HUES6 (cell line): Measurements from ENCODE around the gene DNAJB12.
A peak's percentile ranks its signal among the peaks of the same experiment; 100 is the strongest.

Experiments used
- H3K27ac ChIP-seq: 2 replicates; pipeline ENCODE4 v1.7.0; 2013; ENCODE audit warnings: low read depth, mild to moderate bottlenecking, low read length, inconsistent platforms
- H3K27me3 ChIP-seq: 2 replicates; pipeline ENCODE4 v1.6.1; 2013; ENCODE audit warnings: low read length; ENCODE audit not compliant: control insufficient read depth, insufficient read depth
- H3K36me3 ChIP-seq: 2 replicates; pipeline ENCODE4 v1.6.1; 2013; ENCODE audit warnings: low read length; ENCODE audit not compliant: control insufficient read depth, insufficient read depth
- H3K4me1 ChIP-seq: 2 replicates; pipeline ENCODE4 v1.6.1; 2013; ENCODE audit warnings: low read length; ENCODE audit not compliant: control insufficient read depth, insufficient read depth
- H3K4me3 ChIP-seq: 2 replicates; pipeline ENCODE4 v1.5.1; 2013; ENCODE audit warnings: low read depth, low read length
- H3K9ac ChIP-seq: one replicate; pipeline ENCODE4 v1.6.1; 2013; ENCODE audit warnings: mild to moderate bottlenecking, low read length
- H3K9me3 ChIP-seq: 2 replicates; pipeline ENCODE4 v1.6.1; 2013; ENCODE audit warnings: low read depth, low read length; ENCODE audit not compliant: control insufficient read depth, insufficient read depth

DNAJB12 gene

GRCh38 chr10:72379062-72379461, 24.3 kb upstream of the DNAJB12 start:
- H3K9ac ChIP-seq: no peak overlapping the region
- H3K27ac ChIP-seq: no peak overlapping the region
- H3K4me3 ChIP-seq: no peak overlapping the region
- no peaks in the 10 kb centered on the region for H3K9me3 ChIP-seq
- no peaks in the 10 kb centered on the region for H3K36me3 ChIP-seq
- H3K4me1 ChIP-seq: peaks cover 6% of the 10 kb centered on the region
- H3K27me3 ChIP-seq: no peaks in the 10 kb centered on the region

GRCh38 chr10:72375585-72375984, 20.9 kb upstream of the DNAJB12 start:
- no peaks in the 10 kb centered on the region for H3K4me1 ChIP-seq
- H3K4me3 ChIP-seq: no peak overlapping the region
- no peak overlapping the region for H3K9ac ChIP-seq
- H3K27me3 ChIP-seq: no peaks in the 10 kb centered on the region
- H3K9me3 ChIP-seq: no peaks in the 10 kb centered on the region
- no peaks in the 10 kb centered on the region for H3K36me3 ChIP-seq
- no peak overlapping the region for H3K27ac ChIP-seq

GRCh38 chr10:72375173-72375572, 20.5 kb upstream of the DNAJB12 start:
- no peaks in the 10 kb centered on the region for H3K9me3 ChIP-seq
- H3K4me3 ChIP-seq: no peak overlapping the region
- no peak overlapping the region for H3K9ac ChIP-seq
- no peaks in the 10 kb centered on the region for H3K4me1 ChIP-seq
- no peaks in the 10 kb centered on the region for H3K27me3 ChIP-seq
- no peaks in the 10 kb centered on the region for H3K36me3 ChIP-seq
- no peak overlapping the region for H3K27ac ChIP-seq

GRCh38 chr10:72370201-72370722, 15.5 kb upstream of the DNAJB12 start:
- Histone ChIP-seq H3K9me3 (no peaks in the 10 kb centered on the region), H3K27me3 (no peaks in the 10 kb centered on the region), H3K4me1 (no peaks in the 10 kb centered on the region), H3K9ac (no peak overlapping the region), H3K4me3 (no peak overlapping the region), H3K36me3 (peaks cover 13% of the 10 kb centered on the region), H3K27ac (no peak overlapping the region)

- Histone ChIP-seq H3K9me3 (no peaks in the 10 kb centered on the region), H3K4me3 (no peak overlapping the region), H3K4me1 (peaks cover 5% of the 10 kb centered on the region; the same call in 1 of the 2 replicates), H3K27me3 (no peaks in the 10 kb centered on the region), H3K36me3 (peaks cover 13% of the 10 kb centered on the region), H3K9ac (no peak overlapping the region), H3K27ac (no peak overlapping the region)
These were observed 12.7 kb upstream of the DNAJB12 start for GRCh38 chr10:72367301-72367960.

GRCh38 chr10:72365106-72365895, 10.6 kb upstream of the DNAJB12 start:
- no peak overlapping the region for H3K27ac ChIP-seq
- peaks cover 5% of the 10 kb centered on the region; the same call in 1 of the 2 replicates for H3K4me1 ChIP-seq
- H3K27me3 ChIP-seq: no peaks in the 10 kb centered on the region
- H3K9me3 ChIP-seq: no peaks in the 10 kb centered on the region
- no peak overlapping the region for H3K4me3 ChIP-seq
- H3K9ac ChIP-seq: no peak overlapping the region
- peaks cover 13% of the 10 kb centered on the region for H3K36me3 ChIP-seq

- H3K27me3 ChIP-seq: no peaks in the 10 kb centered on the region
- no peak overlapping the region for H3K27ac ChIP-seq
- no peak overlapping the region for H3K9ac ChIP-seq
- H3K9me3 ChIP-seq: no peaks in the 10 kb centered on the region
- no peak overlapping the region for H3K4me3 ChIP-seq
- H3K4me1 ChIP-seq: peaks cover 5% of the 10 kb centered on the region; the same call in 1 of the 2 replicates
- peaks cover 13% of the 10 kb centered on the region for H3K36me3 ChIP-seq
These were observed 9.6 kb upstream of the DNAJB12 start for GRCh38 chr10:72364239-72364777.

GRCh38 chr10:72356987-72357386, 2.3 kb upstream of the DNAJB12 start:
- Histone ChIP-seq H3K9me3 (no peaks in the 10 kb centered on the region), H3K4me3 (no peak overlapping the region), H3K4me1 (peaks cover 14% of the 10 kb centered on the region), H3K27ac (no peak overlapping the region), H3K36me3 (no peaks in the 10 kb centered on the region), H3K9ac (no peak overlapping the region), H3K27me3 (no peaks in the 10 kb centered on the region)

- Histone ChIP-seq H3K27ac (no peak overlapping the region), H3K9ac (no peak overlapping the region), H3K36me3 (no peaks in the 10 kb centered on the region), H3K4me1 (peaks cover 18% of the 10 kb centered on the region), H3K9me3 (no peaks in the 10 kb centered on the region), H3K27me3 (no peaks in the 10 kb centered on the region), H3K4me3 (no peak overlapping the region)
These were observed 1.4 kb upstream of the DNAJB12 start for GRCh38 chr10:72356115-72356514.

GRCh38 chr10:72355214-72355555, 466 bp upstream of the DNAJB12 start:
- H3K36me3 ChIP-seq: peaks cover 4% of the 10 kb centered on the region; the same call in 1 of the 2 replicates
- H3K4me1 ChIP-seq: peaks cover 18% of the 10 kb centered on the region
- H3K27ac ChIP-seq: peak overlapping the region; percentile 54; the same call in 1 of the 2 replicates
- peak overlapping the region; percentile 94 for H3K9ac ChIP-seq
- H3K27me3 ChIP-seq: no peaks in the 10 kb centered on the region
- peak overlapping the region; percentile 92 for H3K4me3 ChIP-seq
- H3K9me3 ChIP-seq: no peaks in the 10 kb centered on the region

- H3K9ac ChIP-seq: peak overlapping the region; percentile 94
- peaks cover 18% of the 10 kb centered on the region for H3K4me1 ChIP-seq
- H3K9me3 ChIP-seq: no peaks in the 10 kb centered on the region
- peaks cover 4% of the 10 kb centered on the region; the same call in 1 of the 2 replicates for H3K36me3 ChIP-seq
- no peaks in the 10 kb centered on the region for H3K27me3 ChIP-seq
- H3K27ac ChIP-seq: peak overlapping the region; percentile 98
- H3K4me3 ChIP-seq: peak overlapping the region; percentile 92
These were observed 759 bp downstream of the DNAJB12 start for GRCh38 chr10:72353965-72354355.
